Head of caudate nucleus (tissue), 42 donors: ENCODE measurements around the gene GKN1.

ENCODE experiments used
- DNase-seq, 42 donors: peaks; one replicate each; pipeline versions ENCODE4 v3.0.0 to v3.0.0-alpha.2; 2020 to 2021; ENCODE audit warnings: mixed read lengths in 7 of 42
- intact Hi-C: fragments of 100-400 bp; cut with DNase I; formaldehyde crosslinking; loops from one replicate; pipeline ENCODE4 v1.15.0; 2022

Gene GKN1

GRCh38 chr2:68994864-68995263 lies 20.4 kb downstream of the GKN1 start:
- DNase-seq: peak in 1 of 42 donors; percentile 10
- intact Hi-C loops: no loop called here

DNA sequence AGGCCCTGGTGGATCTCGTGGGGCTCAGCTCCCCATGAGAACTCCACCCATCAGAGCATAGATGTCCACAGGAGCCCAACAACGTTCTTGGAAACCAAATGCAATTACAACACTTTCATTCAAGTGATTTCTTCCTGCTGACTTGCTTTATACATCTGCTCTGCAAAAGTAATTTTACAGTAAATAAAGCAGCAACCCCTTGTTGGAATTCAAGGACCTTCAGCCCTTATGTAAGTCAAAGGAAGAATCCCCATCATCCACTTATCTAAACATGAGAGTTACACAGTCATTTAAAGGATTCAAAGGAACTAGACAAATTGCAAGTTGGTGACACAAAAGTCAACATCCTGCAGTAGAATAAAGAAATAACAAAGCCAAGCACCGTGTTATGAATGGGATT lies 21.5 kb downstream of the GKN1 start:
- intact Hi-C loops: no loop called here
- no peak for DNase-seq

GRCh38 chr2:68997401-68997800 lies 23.0 kb downstream of the GKN1 start:
- intact Hi-C loops: no loop called here
- DNase-seq: no peak

DNA sequence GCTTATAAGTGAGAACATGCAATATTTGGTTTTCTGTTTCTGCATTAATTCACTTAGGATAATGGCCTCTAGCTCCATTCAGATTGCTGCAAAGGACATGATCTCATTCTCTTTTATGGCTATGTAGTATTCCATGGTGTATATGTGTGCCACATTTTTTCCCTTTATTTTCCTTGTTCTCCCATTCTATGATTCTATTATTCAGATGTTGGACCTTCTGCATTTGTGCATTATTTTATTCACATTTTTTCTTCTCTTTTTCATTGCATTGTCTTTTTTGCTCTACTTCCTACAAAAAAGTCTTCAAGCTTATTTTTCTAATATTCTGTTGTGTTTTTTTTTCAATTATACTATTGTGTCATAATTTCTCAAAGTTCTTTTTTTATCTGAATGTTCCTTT lies 27.4 kb downstream of the GKN1 start:
- intact Hi-C loops: no loop called here
- no peak for DNase-seq

DNA sequence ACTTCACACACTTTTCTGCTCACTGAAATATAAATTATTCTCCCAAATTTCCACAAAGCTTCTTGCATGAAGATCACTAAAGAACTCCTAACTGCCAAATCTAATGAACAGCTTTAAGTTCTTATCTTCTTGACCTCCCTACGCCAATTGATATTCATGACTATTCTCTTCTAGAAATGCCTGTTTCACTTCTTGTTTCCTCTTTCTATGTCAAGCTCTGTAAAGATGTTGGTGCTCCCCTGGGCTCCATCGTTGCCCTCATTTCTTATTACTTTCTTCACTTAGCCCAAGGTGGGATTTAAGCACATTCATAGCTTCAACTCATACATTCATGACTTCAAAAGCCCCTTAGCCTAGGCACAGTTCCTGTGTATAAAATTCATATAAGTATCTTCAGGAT lies 29.3 kb downstream of the GKN1 start:
- DNase-seq: no peak
- intact Hi-C loops: no loop called here

DNA sequence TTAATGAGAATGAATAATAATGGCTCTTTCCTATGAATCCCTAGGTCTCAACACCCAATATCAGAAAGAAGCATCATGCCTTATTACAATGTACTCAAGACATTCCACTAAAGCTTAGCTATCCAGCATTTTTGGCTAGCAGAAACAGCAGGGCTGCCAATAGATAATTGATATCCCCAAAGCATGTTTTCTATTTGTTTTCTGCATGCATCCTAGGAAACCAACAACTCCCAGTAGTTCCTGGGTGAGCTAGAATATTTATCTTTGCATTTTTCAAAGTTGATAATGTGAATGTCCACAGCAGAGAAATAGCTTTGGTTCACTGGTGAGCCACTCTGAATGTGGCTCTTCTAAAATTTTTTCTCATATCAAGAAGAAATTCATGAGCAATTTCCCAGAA lies 32.7 kb downstream of the GKN1 start:
- no peak for DNase-seq
- intact Hi-C loops: no loop called here

DNA sequence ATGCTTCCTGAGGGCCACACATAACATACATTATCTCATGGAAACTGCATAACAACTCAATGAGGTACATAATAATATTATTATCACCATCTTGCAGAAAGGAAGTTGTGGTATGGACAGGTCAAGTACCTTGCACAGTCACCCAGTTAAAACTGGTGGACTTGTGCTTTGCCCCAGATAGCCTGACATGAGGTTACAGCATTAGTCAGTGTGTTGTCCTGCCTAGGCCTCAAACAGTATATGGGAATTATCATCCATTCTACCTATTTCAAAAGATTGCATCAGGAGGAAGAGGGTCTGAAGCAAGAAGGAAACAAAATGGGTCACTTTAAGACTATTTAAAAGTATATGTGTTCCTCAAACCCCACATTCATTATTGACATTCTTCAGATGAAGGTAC lies 33.2 kb downstream of the GKN1 start:
- intact Hi-C loops: no loop called here
- no peak for DNase-seq

DNA sequence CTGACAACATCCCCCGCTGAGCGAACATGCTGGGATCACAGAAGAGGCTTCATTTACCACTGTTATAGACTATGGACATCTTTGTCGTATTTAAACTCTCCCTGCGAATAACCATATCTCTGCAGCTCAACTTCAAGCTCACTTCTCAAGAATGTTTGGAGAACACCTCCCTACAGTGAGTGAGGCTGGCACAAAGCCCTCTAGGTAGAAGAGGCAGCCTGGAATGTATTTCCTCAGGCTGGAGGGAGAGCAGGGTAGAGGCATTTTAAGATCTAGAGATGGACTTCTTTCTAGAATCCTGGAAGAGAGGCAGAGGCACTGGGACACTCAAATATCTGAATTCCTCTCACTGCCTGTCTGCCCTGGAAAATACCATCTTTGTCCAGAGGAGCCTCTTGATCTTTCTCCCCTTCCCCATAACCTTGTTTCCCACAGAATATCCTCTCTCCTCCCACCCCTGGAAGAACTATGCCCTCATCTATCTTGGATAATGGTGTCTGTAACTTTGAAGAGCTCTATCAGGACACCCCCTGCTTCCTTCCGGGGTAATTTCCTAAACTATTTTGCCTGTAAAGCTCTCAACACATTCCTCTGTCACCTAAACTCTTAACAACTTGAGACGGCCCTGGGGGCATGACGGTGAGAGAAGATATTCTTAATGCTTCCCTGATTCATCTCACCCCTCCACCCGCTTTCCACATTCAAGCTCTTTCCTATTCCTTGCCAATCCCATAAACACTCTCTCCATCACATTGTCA lies 36.2 kb downstream of the GKN1 start:
- no peak for DNase-seq

DNA sequence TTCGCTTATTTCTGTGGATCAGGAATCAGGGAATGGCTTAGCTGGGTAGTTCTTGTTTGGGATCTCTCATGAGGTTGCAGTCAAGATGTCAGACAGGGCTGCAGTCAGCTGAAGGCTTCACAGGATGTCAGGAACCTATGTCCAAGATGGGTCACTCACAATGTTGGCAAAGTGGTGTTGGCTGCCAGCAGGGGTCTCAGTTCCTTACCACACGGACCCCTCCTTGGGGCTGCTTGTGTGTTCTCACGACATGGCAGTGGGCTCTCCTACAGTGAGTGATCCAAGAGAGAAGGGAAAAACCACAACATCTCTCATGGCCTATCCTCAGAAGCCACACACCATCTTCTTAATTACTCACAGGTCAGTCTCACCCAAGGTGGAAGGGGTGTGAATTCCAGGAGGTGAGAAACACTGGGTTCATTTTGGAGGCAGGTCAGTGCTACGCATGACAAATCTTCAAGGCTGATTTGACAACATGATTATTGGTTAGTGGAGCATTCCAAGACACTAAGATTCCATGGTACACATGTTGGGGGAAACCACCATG lies 37.2 kb downstream of the GKN1 start:
- DNase-seq: no peak
- intact Hi-C loops: loop anchor here (10.0 kb wide), 1 partner anchor 293 kb away; no protein-coding TSS in a partner anchor

More for the DNA sequence above, 36.2 kb downstream of the GKN1 start:
- intact Hi-C loops: loop anchor here (10.0 kb wide), 1 partner anchor 294 kb away; no protein-coding TSS in a partner anchor

- peak; percentile 56 to 90 (median 78) for DNase-seq
- intact Hi-C loops: loop anchor here (10.0 kb wide), 1 partner anchor 292 kb away; no protein-coding TSS in a partner anchor
Measured at GRCh38 chr2:69012310-69013141, 38.1 kb downstream of the GKN1 start.

GRCh38 chr2:69013142-69013839 lies 38.9 kb downstream of the GKN1 start, which contains the start of gene ANTXR1:
ANTXR1 (plus strand) TSS chr2:69013179; CDS start chr2:69013500, 321 bp downstream.
- intact Hi-C loops: loop anchor here (10.0 kb wide), 1 partner anchor 292 kb away; no protein-coding TSS in a partner anchor
- peak in 41 of 42 donors; percentile 14 to 78 (median 58) for DNase-seq

DNA sequence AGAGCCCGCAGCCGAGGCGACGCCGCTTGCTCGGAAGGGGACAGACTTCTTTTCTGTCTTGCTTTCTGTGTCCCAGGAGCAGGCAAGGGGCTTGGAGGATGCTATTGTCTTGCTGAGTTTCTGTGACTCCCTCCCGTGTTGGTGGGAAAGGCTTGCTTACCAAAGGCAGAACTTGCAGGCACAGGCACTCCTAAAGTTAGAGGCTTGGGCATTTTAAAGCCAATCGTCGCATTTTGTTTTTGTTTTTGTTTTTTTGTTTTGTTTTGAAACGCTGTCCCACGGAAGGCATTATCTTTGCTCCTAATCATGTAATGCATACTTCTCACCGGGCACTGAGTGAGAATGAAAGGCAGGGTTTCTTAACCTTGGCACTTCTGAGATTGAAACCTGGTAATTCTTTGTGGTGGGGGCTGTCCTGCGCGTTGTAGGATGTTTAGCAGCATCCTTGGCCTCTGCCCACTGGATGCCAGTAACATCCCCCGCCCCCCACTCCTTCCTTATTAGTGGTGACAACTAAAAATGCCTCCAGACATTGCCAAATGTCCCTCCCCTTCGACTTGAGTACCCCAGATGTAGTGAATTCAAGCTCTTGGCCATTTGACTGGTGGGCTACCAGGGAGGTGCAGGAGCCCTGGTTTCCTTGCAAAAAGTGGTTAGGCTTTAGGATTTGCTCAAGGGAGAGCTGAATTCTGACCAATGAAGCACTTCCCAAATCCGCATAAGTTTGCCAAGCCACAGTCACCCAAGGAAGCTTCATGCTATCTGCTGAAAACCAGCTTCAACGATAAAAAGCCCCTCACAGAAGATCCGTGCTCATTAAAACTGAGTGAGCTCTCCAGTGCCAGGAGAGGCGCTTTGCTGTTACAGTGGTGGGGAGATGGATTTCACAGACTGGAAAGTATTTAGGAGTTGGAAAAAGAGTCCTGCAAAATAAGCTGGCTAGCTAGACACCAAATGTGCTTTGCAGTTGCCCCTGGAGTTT lies 39.7 kb downstream of the GKN1 start:
- DNase-seq: peak in 2 of 42 donors; percentile 14 to 38

DNA sequence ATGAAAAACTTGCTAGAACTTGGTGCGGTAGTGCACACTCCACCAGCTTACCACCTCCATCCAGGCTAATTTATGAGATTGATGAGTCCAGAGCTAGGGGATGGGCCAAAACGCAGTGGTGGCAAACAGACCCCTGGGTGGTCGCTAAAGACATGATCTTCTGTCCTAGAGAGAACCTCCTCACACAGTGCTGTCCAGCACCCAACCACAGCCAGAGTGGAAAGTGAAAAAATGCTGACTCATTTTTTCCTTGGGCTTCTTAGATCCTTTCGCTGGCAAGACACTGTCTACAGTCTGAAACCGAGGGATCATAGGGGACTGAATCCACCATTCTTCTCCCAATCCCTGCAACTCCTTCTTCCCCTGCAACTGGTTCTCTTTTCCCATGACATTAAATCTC lies 42.6 kb downstream of the GKN1 start:
- DNase-seq: peak in 1 of 42 donors; percentile 17
- intact Hi-C loops: loop anchor here (10.0 kb wide), 1 partner anchor 288 kb away; no protein-coding TSS in a partner anchor

More for the DNA sequence above, 39.7 kb downstream of the GKN1 start:
- intact Hi-C loops: loop anchor here (10.0 kb wide), 1 partner anchor 291 kb away; no protein-coding TSS in a partner anchor

DNA sequence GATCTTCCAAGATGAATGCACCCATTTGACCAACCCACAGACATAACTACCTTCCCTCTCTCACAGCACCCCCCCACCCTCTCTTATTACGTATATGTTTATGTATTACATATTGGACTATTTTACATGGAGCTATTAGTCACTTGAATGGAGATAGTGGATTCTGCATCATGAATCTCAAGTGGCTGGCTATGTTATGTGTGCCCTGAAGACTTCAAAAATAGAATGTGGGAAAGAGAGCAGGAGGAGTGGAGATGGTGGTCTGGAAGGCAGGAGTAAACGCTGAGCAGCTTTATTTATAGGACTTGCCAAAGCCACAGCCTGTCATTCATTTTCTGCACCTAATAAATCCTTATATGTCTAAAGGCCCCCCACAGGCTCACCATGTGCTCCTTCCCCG lies 43.4 kb downstream of the GKN1 start:
- intact Hi-C loops: loop anchor here (10.0 kb wide), 1 partner anchor 287 kb away; no protein-coding TSS in a partner anchor

DNA sequence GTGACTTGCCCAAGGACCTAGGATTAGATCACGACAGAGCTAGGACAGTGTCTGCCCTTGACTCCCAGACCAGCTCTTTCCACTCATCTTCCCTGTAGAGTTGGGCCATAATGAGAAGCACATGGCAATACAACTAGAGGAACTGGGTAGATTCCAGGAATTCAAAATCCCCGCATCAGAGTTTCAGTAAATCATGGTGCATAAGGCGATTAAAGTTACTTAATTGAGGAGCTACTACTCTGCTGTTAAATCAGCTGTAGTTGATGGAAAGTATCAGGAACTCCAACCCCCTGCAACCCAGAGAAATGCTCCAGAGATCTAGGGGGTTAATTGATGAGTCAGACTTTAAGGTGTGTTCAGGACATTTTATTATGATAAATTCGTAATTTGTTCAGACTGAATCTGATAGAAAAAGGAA lies 44.3 kb downstream of the GKN1 start:
- DNase-seq: no peak
- intact Hi-C loops: loop anchor here (10.0 kb wide), 1 partner anchor 286 kb away; no protein-coding TSS in a partner anchor

More for the DNA sequence above, 43.4 kb downstream of the GKN1 start:
- DNase-seq: no peak

- intact Hi-C loops: no loop called here
- no peak for DNase-seq
Measured at GRCh38 chr2:69020496-69021426, 46.3 kb downstream of the GKN1 start.
